ENCODE data around the gene SNX27.
"Not testable (repeated sequence)": the region's sequence is repeated elsewhere in the genome, so short reads cannot be mapped to it uniquely, and the experiment has no call there.

Gene SNX27

GRCh38 chr1:151602550-151602949, 9.3 kb upstream of the SNX27 start:
- not testable (repeated sequence) for DNase-seq (ENCODE audit: low read depth in 2 of 3, low spot score in 2 of 3)

GRCh38 chr1:151604291-151604690, 7.6 kb upstream of the SNX27 start:
- DNase-seq (ENCODE audit: low read depth in 2 of 3, low spot score in 2 of 3) = no peak

GRCh38 chr1:151606384-151606783, 5.5 kb upstream of the SNX27 start:
- no peak for DNase-seq (ENCODE audit: low read depth in 2 of 3, low spot score in 2 of 3)

- no peak for DNase-seq (ENCODE audit: low read depth in 2 of 3, low spot score in 2 of 3)
Observed at GRCh38 chr1:151606857-151607256, 5.0 kb upstream of the SNX27 start.

GRCh38 chr1:151610142-151610541, 1.7 kb upstream of the SNX27 start:
- no peak for DNase-seq (ENCODE audit: low read depth in 2 of 3, low spot score in 2 of 3)

- DNase-seq (ENCODE audit: low read depth in 2 of 3, low spot score in 2 of 3) = no peak
Observed at GRCh38 chr1:151611288-151611790, 511 bp upstream of the SNX27 start.

GRCh38 chr1:151612501-151613281, 841 bp downstream of the SNX27 start:
- DNase-seq (ENCODE audit: low read depth in 2 of 3, low spot score in 2 of 3) = peak in 1 of 3 experiments; percentile 9

- DNase-seq (ENCODE audit: low read depth in 2 of 3, low spot score in 2 of 3) = no peak
Observed at GRCh38 chr1:151613282-151613780, 1.5 kb downstream of the SNX27 start.

GRCh38 chr1:151615711-151616504, 4.1 kb downstream of the SNX27 start:
- no peak for DNase-seq (ENCODE audit: low read depth in 2 of 3, low spot score in 2 of 3)

GRCh38 chr1:151616505-151616849, 4.6 kb downstream of the SNX27 start:
- no peak for DNase-seq (ENCODE audit: low read depth in 2 of 3, low spot score in 2 of 3)

- no peak for DNase-seq (ENCODE audit: low read depth in 2 of 3, low spot score in 2 of 3)
Observed at GRCh38 chr1:151618003-151618402, 6.2 kb downstream of the SNX27 start.

- DNase-seq (ENCODE audit: low read depth in 2 of 3, low spot score in 2 of 3) = no peak
Observed at GRCh38 chr1:151618470-151618869, 6.6 kb downstream of the SNX27 start.

- not testable (repeated sequence) for DNase-seq (ENCODE audit: low read depth in 2 of 3, low spot score in 2 of 3)
Observed at GRCh38 chr1:151618996-151619395, 7.1 kb downstream of the SNX27 start.

- no peak for DNase-seq (ENCODE audit: low read depth in 2 of 3, low spot score in 2 of 3)
Observed at GRCh38 chr1:151619489-151620093, 7.7 kb downstream of the SNX27 start.

GRCh38 chr1:151620286-151620685, 8.4 kb downstream of the SNX27 start:
- no peak for DNase-seq (ENCODE audit: low read depth in 2 of 3, low spot score in 2 of 3)

GRCh38 chr1:151621351-151621750, 9.5 kb downstream of the SNX27 start:
- no peak for DNase-seq (ENCODE audit: low read depth in 2 of 3, low spot score in 2 of 3)

GRCh38 chr1:151624783-151625182, 12.9 kb downstream of the SNX27 start:
- DNase-seq (ENCODE audit: low read depth in 2 of 3, low spot score in 2 of 3) = no peak

GRCh38 chr1:151626740-151627334, 15.0 kb downstream of the SNX27 start:
- DNase-seq (ENCODE audit: low read depth in 2 of 3, low spot score in 2 of 3) = no peak

GRCh38 chr1:151629278-151629677, 17.4 kb downstream of the SNX27 start:
- no peak for DNase-seq (ENCODE audit: low read depth in 2 of 3, low spot score in 2 of 3)

GRCh38 chr1:151635479-151636072, 23.7 kb downstream of the SNX27 start:
- no peak for DNase-seq (ENCODE audit: low read depth in 2 of 3, low spot score in 2 of 3)

All from activated CD8-positive, alpha-beta memory T cell treated with anti-CD3 and anti-CD28 coated beads for 48 hours (primary cell).